Measurements from ENCODE around the gene PANK4.

GRCh38 chr1:2512862-2513421 is 13.5 kb downstream of the PANK4 start:
- TF ChIP-seq CTCF (optimal IDR thresholded peaks at IDR 0.05 in 1 of 3, IDR thresholded peaks at IDR 0.05 in 1 of 3, conservative IDR thresholded peaks at IDR 0.05 in 1 of 3; ENCODE audit: extremely low read depth in 1 of 3, insufficient read depth in 2 of 3, low read length in 3 of 3) (no peak), EZH2 (IDR thresholded peaks at IDR 0.05; ENCODE audit: low read length) (no peak)

Measured in keratinocyte (primary cell).